AG08395 (cell line): ENCODE data around the gene CD99L2.

Source experiments
- DNase-seq: peaks from one replicate; pipeline ENCODE4 v3.0.0; 2012; ENCODE audit warnings: mixed read lengths, low spot score

Gene CD99L2, protein sequence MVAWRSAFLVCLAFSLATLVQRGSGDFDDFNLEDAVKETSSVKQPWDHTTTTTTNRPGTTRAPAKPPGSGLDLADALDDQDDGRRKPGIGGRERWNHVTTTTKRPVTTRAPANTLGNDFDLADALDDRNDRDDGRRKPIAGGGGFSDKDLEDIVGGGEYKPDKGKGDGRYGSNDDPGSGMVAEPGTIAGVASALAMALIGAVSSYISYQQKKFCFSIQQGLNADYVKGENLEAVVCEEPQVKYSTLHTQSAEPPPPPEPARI

DNA sequence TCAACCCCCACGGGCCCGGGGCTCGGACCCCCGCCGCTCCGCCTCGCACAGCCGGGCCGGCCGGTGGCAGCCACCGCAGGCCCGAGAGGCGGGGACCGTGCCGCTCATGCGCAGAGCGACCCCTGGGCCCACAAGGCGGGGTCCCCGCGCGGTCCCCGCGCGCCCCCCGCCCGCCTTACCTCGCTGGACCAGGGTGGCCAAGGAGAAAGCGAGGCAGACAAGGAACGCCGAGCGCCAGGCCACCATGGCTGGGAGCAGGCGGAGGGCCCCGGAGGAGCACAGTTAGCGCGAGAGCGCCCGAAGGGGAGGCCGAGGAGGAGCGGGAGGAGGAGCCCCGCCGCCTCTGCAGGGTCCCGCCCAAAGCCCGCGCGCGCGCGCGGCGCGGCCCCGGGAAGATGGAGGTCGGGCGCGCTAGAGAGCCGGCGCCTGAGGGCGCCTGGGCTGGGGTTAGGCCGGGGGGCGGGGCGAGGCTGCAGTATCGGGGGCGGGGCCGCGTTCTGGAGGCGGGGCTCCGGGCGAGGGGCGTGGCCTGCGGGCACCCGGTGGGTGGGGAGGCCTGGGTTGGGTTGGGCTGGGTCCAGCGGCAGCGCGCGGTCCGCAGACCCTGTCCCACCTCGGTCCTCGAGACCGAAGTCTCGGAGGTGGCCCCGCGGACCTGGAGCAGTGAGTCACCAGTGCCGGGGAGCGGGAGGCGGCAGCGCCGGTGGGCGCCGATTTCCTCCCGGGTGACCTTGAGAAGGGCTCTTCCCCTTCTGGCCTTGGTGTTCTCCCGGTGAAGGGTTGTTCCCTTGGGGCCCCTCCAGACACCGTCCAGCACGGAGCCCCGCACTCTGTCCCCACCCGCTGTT, at the start of gene CD99L2:
Gene CD99L2 (minus strand): TSS at position 326 of the 848 bp plus-strand sequence. CDS start 80 bp downstream, at position 246.
- DNase-seq: peak; percentile 89

DNA sequence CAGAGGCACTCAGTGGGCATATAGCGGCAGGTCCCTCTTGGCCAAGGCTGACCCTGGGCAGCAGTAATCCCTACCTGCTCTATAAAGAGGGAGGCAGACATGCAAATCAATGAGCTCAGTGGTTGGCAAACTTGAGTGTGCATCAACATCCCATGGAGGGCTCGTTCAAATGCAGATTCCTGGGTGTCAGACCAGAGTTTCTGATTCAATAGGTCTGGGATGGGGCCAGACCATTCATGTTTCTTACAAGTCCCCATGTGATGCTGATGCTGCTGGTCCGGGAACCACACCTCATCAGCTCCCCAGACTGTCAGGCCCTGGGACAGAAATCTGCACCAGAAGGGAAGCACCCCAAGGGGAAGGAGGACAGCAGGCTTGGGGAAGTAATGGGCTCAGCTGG, 45.8 kb upstream of the CD99L2 start:
- no peak for DNase-seq

DNA sequence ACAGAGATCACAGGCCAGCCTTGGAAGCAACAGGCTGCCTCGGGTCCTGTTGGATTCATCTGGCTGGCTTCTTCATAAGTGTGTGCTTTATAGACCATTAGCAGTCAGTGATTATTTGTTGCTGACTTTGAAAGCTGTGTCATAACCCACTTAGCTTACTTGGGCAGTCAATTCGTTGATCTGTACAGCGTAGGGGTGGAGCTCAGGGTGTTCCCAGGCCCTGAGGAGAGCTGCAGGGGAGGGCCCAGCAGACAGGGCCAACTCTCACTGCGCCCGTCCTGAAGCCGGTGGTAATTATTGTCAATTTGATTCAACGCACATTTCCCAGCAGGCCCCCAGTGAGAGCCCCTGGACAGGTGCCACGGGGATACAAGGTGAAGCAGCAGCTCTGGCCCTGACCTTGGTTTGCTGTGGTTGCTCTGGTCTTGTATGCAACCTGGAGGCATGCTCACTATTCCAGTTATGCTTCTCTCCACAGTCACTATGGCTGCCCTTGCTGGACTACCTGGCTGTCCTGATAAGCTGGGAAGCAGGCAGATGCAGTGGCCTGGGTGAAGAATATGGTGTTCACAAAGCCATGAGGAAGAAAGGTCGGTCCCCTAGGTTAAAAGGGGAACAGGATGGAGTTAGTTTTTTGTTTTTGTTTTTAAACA, 44.6 kb upstream of the CD99L2 start:
- DNase-seq: no peak

DNA sequence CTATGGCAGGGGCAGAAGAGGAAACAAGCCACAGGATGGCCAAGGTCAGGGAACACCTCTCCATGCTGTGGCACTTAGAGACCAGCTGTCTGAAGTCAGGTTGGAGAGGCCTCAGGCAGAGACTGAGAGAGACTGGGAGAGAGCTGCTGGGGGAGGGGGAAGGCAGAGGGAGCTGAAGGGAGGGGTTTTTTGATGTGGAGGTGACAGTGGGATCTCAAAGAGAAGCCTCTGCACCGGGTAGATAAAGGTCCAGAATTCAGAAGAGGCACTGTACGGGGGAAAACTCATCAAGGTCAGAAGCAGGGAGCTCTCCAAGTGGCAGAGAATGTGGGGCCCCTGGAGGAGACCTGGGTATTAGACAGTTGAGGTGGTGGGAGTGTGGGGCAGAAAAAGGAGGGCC, 43.1 kb upstream of the CD99L2 start:
- no peak for DNase-seq

DNA sequence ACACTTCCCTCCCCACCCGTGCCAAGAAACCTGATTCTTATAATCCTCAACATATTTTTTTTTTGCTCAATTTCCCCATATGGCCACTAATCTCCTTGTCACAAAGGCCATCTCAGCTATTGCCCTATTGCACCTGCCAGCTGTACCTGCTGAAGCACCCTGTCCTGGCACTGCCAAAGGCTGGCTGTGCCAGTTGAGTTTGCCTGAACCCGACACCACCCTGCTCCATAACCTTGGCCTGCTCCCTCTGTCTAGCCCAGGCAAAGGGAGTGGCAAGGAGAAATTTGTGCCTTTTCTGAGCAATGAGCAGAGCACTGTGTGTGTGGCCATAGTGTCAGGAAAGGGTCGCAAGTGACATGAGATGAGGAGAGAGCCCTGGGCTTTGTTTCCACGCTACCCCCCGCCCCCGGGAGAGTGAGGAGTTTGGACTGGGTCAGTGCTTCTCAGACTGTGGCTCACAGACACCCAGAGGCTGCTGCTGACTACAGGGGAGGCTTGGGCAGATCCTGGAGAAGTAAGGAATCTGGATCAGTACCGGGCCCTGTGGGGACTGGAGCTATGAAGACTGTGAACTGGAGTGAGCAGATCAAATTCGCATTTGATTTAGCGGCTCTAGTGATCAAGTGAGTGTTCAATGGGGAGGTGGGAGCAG, 42.5 kb upstream of the CD99L2 start:
- DNase-seq: no peak

DNA sequence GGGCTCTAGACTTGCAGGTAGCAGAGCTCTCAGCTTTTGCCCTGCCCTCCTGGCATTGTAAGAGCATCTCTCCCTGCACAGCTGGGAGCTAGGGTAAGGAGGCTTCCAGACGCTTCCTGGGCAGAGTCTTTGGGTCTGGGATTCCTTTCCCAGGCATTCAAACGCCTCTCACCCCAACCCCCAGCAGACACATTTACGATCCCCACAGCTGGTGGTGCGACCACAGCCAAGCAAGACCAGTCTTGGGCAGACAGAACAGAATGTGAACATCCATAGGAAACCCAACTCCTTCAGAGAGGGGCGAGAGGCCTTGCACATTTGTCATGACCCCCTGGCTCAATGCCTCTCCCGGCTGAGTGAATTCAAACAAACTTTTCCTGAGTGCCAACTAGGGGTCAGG, 38.1 kb upstream of the CD99L2 start:
- no peak for DNase-seq

DNA sequence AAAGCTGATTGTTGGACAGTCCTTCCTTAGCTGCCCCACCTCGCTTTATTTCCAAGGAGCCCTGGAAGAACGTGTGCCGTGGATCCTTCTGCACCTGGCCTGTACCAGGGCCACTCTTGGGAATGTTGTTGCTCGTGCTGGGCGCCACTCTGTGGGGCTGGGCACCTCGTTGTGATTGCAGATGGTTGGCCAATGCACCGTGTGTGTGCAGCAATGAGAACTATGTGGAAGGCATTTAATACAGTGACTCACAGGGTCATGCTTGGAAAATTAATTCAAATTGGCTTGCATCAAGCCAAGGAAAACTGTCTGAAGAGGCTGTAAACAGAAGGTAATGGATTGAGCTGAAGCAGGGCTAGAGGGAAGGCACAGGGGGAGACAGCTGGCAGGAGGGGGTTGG, 37.0 kb upstream of the CD99L2 start:
- peak; percentile 59 for DNase-seq

DNA sequence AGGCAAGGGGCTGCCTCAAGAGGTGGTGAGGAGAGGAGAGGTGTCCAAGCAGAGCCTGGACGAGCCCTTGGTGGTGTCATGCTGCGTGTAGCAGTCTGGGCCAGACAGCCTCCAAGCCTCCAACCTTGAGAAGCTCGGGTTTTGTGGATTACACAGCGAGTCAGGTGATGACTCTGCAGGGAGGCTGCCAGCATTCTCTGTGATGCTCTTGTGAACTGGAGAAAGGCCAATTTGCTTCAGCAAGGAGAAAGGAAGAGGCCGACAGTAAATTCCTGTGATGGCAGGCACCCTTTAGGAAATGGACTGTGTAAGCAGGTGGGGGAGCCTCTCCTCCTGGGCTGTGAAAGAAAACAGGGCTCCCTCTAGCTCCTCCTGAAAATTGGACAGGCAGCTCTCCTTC, 36.0 kb upstream of the CD99L2 start:
- DNase-seq: peak; percentile 54

DNA sequence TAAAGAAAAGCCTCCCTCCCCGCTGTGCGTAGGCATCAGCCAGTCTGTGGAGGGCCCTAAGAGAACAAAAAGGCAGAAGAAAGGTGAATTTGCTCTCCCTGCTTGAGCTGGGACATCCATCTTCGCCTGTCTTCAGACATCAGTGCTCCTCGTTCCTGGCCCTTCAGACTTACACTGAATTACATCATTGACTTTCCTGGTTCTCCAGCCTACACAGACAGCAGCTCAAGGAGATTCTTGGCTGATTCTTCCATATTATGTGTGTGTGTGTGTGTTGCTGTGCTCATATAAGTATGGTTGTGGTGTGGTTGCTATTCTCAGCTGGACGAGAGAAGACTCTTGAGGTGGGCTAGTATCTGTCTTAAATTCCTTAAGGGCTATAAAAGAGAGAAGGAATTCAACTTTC, 35.5 kb upstream of the CD99L2 start:
- no peak for DNase-seq

DNA sequence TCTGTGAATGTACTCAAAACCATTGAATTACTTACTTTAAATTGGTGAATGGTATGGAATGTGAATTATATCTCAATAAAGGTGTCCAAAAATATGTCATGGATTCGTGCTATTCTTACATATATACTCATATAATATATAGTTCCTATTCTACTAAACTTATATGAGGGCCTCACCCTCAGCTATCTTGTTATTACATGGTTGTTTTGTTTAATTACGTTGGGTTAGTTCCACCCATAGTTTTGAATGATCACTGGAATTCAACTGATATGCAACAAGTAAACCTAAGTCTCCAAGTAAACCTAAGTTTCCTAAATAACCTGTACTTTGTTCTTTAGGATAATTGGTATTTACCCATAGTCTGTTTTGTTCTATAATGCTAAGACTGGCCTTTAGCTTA, 30.6 kb upstream of the CD99L2 start:
- DNase-seq: no peak

DNA sequence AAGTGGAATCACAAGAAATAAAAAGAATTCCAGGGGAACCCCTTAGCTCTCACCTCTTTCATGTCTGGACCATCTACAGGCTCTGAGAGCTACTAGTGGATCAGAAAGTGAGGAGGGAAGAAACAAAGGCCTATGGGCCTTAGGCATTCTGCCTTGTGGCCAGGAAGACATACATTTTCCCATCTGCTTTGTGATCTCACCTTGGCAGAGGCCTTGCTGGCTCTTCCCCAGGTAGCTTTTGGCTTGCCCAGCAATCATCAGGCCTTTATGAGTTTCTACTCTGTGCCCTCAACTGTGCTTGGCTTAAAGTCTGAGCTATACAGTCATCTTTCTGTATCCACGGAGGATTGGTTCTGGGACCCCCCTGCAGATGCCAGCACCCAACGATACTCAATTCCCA, 28.3 kb upstream of the CD99L2 start:
- DNase-seq: no peak

DNA sequence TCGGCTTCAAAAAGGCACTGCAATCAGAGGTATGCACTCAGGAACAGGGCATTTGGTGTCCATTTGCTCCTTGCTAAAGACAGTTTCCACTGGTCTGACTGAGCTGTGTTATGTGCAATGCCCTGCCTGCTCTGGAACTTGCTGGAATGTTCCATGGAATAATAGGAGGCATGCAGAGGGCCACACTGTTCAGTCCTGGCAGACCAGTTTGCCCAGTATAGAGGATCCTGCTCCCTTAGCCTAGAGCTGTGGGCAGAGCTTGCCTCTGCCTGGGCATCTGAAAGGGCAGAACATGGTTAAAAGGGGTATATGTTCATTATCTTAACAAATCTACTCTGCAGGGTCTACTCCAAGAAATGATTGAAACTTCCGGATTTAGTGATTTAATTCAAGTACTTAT, 27.8 kb upstream of the CD99L2 start:
- DNase-seq: peak; percentile 32

DNA sequence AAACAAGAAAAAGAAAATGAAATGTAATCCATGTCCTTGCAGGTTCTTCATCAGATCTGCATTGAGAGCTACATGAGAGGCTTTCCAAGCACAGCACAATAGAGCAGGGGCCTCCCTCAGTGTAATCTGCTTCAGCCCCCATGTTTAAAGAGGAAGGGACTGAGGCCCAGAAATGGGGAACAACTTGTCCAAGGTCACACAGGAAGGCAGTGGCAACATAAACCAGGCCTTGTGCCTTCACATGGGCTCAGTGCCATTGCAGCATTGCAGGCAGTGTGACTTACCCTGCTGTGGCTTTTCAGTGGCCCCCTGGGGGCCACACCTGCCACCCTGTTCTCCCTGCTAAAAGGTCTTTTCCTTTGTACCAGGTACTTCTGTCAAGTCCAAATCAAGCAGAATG, 20.9 kb upstream of the CD99L2 start:
- no peak for DNase-seq

DNA sequence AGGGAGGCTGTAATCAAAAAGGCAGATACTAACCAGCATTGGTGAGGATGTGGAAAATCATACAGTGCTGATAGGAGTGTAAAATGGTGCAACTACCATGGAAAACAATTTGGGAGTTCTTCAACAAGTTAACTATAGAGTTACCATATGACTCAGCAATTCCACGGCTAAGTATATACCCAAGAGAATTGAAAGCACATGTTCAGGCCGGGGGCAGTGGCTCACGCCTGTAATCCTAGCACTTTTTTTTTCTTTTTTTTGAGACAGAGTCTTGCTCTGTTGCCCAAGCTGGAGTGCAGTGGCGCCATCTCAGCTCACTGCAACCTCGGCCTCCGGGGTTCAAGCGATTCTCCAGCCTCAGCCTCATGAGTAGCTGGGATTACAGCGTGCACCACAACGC, 15.0 kb upstream of the CD99L2 start:
- no peak for DNase-seq

DNA sequence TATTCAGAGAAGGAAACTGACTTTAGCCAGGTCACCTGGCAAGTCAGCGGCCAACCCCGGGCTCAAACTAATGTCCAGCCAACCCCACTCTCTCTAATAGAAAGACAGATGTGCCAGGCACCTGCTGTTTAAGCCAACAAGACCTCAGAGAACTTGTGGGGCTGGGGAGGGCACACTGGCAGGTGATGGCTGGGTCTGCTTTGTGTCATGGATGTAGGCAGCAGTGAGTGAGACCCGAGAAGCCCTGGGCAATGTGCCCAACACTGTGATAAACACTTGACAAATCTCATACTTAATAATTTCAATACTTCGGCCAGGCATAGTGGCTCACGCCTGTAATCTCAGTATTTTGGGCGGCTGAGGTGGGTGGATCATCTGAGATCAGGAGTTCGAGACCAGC, 9.0 kb upstream of the CD99L2 start:
- DNase-seq: no peak

DNA sequence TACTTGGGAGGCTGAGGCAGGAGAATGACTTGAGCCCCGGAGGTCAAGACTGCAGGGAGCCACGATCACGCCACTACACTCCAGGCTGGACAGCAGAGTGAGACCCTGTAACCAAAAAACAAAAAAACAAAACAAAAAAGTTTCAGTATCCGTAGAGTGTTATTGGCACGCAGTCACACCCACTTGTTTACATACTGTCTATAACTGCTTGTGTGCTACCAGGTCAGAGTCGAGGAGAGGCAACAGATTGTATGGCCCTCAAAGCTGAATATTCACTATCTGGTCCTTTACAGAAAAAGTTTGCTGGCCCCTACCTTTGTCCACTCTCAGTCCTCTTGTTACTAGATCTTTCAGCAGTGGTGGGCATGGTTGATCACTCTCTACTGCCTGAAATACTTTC, 8.2 kb upstream of the CD99L2 start:
- DNase-seq: no peak

DNA sequence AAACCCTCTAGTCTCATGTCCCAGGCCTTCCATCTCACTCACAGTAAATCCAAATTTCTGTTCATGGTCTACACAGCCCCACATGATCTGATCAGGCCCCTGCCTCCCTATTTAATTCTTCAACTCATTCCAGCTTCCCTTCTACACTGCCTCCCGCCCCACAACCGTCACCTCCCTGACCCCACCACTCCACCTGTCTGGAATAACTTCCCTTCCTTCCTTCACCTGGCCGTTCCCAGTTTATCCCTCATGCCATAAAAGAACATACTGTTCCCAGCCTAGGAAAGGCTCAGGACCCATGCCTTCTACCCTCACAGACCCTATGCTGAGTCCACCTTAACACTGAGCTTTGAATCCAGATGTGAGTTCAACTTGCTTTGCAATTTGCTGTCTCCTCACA, 6.8 kb upstream of the CD99L2 start:
- DNase-seq: no peak

DNA sequence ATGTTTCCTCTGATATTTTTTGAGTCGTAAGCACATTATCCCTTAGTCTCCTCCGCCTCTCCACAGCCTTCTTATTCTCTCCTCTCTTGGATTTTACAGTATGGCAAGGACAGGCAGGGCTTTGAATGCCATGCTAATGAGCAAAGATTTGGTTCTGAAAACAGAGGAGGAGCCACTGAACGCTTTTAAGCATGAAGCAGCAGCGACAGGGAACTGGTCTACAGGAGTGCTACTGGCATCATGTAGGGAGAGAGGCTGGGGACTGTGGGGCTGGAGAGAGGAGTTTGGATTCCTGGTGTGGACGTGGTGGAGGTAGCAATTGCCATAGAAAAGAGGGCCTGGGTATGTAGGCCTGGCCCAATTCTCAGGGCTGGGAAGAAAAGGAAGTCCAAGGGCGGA, 4.6 kb upstream of the CD99L2 start:
- no peak for DNase-seq

DNA sequence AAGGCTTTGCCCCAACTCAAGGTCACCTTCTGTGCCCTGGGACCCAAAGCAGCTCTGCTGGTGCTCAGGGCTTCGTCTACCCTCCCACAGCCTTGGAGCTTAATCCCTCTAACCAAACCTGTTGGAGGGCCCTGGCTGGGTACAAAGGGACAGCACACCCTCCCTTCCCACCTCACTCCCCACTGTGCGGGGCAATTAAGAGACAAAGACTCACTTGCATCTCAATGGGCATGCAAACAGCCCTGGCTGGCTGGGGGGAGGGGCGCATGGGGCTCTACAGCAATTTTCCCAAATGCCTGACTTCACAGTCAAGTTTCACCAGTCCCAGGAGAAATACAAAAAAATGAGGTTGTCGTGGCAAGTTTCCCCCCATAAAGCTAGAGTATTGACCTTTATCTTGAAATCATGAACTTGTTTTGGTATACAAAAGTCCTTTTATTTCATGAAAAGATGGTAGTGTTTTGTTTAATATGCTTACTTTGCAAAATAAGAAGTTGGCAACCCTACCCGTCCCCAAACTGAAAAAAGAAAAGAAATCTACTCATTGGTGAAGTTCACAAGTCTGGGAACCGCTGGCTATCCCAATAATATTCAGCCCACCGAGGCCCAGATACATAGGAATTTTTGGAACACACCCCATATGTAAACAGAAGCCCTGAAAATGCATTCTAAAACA, 4.1 kb upstream of the CD99L2 start:
- no peak for DNase-seq

DNA sequence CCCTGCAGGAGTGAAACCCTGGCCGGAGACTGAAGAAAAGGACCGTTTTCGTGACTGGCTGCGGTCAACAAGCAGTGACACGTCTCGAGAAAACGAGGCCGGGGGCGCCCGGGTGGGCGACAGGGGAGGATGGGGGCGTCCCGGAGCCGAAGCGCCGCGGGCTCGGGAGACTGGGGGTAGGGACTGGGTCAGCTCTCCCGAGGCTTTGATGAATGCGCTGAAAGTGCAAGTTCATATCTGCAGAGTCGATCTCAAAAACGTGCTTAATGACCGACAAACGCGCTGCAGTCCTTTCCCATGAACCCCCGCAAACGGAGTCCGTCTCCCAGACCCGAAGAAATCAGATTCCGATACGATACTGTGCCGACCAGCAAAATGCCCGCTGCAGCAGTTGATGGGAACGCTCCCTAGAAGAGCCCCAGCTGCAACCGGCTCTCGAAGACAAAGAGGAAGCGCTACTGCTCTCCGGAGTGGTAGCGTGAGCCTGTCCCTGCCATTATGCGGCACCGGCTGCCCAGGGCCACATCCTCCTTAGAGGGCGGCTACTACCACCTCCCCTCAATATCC, 806 bp upstream of the CD99L2 start:
- peak; percentile 5 for DNase-seq

DNA sequence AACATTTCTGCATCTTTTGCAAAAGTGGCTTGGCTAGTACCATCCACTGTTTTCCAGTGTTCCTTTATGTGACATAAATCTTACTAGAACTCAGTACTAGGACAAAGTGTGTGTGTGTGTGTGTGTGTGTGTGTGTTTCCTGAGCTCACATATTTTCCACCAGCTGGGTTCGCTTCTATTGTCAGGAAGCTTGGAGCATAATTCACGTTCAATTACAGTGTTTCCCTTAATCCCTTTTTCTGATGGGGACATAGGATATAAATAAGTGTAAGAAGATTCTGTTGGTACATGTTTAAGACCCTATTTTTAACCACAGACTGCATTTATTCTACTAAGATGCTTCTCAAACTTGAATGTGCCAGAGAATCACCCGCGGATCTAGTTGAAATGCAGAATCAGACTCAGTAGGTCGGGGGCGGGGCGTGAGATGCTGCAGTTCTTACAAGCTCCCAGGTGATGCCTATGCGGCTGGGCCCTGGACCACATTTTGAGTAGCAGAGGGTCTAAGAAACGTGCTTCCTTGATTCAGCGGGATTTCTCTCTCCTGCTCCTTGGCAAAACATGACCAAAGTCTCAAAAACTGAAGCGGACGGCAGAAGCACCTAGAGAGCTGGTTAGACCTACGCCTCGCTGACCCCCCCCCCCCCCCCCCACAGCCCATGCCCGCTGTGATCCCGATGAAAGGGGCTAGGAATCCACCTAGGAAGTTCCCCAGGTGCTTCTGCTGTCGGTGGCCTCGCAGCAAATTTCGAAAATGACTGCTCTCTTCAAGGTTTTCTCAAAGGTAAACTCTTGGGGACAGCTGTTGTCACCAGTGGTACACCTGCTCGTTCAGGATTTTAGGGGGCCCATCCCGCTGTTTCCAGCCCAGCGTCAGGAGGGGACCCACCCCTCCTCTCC, 797 bp downstream of the CD99L2 start:
- no peak for DNase-seq
